ENCODE data around the gene BLNK.

The BLNK gene

DNA sequence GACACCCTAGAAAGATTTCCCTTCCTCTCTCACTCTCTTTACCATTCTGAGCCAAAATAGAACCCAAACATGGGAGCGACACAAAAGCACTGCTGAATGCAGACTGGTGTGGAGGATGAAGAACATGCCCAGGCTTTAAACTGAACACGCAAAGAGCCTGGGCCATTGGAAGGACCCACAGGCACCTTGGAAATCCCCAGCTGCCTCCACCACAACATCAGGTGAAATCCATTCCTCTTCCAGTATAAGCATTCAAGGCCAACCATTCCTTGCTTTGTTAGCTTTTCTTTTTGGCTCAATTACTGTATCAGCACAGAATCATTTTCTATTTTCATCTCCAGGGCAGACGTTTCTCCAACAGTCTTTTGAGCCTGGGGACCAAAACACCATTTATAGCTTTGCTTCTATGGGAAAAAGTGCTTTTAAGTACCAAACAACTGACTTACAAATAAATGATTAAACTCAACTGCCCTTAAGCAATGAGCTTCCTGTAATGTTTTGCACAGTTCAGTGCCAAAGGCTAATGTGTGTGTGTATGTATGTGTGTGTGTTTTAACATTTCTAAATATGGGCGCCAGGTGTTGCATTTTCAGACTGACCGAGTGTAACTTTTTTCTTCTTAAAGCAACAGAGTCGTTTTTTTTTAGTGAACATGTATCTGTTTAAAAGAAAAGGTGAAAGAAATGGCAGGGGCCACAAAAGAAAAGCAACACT, 16.2 kb upstream of the BLNK start:
- no peak for DNase-seq

DNA sequence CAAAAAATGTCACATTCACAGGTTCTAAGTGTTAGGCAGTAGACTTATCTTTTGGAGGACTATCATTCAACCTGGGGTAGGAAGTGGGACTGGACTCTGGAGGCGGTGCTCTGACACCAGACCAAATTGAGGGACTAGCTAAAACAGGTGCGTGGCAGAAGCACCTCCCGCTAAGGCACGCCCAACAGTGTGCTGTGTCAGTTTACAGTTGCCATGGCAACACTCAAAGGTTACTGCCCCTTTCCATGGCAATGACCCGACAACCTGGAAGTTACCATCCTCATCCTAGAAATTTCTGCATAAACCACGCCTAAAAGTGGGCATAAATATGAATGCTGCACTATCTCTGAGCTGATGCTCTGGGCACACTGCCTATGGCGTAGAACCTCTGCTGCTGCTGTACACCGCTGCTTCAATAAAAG, 14.0 kb upstream of the BLNK start:
- DNase-seq: no peak

DNA sequence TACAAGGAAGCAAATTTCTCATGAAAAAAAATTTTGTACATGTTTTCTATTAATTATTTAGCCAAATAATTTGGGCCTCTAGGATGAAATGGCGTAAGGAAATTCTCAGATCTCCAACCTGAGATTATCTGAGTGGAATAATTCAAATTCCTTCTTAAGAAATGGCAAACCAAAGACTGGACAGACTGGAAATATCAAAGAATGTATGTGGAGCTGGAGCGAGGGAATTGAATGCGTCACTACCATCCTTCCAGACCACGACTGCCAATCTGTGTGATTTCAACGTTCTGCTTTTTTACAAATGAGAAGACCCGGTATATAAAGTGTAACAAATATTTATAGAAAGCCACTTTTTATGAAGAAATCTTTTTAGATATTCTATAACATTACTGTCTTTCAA, 12.4 kb upstream of the BLNK start:
- no peak for DNase-seq

DNA sequence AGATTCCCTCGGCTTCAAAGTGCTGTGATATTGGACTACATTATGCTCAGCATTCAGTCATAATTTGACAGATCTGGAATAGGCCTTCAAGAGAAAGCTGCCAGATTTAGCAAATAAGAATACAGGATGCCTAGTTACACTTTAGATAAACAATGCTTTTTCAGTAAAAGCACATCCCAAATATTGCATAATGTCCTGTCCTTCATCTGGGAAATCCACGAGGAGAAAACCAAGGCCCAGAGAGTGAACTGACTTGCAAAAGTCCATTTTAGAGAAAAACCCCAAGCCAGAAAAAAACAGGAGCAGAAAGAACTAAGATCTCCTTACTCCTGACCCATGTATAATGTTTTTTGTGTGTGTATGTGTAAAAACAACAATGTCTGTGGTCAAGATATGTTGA, 12.0 kb upstream of the BLNK start:
- DNase-seq: no peak

DNA sequence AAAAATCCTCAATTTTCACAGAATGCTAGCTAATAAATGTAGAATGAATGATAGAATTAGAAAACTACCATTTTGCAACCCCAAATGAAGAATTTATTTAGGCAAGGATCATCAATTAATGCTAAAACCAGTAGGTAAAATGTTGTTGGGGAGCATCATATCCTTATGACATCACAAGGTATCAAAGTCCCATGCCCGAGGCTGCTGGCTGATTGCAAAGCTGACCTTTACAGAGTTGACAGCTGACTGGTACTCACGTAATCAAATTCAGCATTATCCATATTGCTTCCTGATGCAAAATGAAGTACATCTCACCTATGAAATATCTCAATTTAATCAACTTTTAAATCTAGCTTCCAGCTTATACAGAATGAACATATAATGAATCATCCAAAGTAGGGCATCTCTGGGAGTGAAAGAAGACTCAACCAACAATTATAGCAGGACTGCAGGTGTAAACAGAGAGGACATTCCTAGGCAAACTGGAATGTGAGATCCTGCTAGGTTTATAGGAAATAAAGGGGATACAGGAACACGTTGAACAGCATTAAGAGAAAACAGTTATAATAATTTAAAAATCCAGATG, 10.2 kb upstream of the BLNK start:
- DNase-seq: no peak

DNA sequence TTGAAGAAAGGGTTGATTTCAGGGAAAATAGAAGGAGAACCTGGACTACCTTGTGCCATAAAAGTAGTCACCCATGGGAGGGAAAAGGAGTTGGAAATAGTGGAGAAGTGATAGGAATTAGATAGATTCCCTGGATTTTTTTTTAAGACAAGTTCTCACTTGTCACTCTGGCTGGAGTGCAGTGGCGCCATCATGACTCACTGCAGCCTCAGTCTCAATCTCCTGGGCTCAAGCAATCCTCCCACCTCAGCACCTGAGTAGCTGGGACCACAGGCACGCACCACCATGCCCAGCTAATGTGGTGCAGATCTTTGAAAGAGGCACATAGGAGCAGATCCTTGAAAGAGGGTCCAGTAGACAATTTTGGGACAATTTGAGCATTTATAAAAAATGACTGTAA, 9.5 kb upstream of the BLNK start:
- DNase-seq: no peak

DNA sequence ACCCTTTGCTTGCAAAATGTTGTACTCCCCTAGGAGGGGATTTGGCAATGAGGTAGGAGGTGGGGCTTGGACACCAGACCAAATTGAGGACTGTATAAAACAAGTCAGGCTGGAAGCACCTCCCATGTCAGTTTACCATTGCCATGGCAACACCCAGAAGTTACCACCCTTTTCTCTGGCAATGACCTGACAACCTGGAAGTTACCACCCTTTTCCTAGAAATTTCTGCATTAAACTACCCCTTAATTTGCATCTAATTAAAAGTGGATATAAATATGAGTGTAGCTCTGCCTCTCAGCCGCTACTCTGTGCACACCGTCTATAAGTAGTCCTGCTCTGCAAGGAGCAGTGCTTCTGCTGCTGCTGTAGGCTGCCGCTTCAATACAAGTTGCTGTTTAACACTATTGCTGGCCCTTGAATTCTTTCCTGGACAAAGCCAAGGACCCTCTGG, 7.8 kb upstream of the BLNK start:
- no peak for DNase-seq

DNA sequence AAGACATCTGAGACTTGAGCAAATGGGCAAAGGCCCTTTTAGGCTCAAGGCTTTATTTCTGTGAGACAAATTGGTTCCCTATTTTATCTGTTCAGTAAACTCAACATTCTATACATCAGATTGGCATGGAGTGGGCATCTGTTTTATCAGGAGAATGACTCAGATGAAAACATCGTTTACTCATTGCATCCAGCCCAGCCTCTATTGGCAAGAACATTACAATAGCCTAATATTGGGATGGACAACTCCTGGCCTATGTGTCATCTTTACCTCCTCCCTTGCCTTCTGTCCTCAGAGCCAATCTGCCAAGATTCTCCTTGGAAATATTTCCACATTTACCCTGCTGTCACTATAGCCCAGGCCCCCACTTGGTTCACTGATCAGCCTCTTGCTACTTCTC, 5.5 kb upstream of the BLNK start:
- DNase-seq: no peak

DNA sequence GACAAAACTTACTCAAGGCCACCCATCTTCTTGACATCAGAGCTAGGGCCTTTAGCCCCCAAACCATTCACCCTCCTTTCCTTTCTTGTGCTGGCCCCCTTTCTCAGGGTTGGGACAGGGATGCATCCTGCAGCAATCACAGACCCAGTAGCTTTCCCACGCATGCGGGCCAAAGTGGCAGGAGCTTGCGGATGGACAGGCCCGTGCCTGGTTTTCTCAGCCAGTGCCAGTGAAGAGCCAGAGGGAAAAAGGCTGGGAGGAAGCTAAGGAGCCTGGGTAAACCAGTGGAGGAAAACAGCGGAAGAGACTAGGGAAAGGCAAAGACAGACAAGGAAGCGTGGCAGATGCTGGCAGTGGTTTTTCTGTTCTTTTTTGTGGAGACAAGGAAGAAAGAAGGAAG, 5.1 kb upstream of the BLNK start:
- no peak for DNase-seq

DNA sequence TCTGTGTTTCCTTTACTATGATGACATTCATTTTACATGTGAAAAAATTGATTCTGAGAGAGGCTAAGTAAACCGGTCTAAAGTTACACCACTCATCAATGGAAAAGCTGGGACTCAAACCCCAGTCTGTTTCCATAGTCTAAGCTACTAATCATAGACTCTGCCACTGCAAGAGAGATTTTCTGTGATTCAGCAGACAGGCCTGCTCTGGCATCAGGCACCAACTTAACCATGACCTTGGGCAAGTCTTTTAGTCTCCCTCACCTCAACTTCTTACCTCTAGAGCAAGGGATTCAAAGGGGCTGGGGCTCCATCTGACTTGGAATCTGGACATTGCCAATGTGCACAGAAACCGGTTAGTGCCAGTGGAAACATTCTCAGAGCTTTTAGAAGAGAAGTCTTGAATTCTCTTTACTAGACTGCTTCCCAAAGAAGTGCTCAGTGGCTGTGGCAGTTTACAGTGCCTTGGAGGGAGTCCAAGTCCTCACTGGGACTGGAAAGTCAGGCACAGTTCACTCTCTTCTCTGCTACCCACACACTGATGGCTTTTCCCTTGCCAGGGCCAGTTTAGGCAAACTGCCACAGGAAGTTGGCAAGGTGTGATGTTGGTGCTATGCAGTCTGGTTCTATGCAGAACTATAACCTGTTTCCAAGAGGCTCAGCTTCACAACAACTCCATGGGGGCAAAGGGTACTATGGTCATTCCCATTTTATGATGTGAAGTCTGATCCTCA, 4.5 kb upstream of the BLNK start:
- no peak for DNase-seq

DNA sequence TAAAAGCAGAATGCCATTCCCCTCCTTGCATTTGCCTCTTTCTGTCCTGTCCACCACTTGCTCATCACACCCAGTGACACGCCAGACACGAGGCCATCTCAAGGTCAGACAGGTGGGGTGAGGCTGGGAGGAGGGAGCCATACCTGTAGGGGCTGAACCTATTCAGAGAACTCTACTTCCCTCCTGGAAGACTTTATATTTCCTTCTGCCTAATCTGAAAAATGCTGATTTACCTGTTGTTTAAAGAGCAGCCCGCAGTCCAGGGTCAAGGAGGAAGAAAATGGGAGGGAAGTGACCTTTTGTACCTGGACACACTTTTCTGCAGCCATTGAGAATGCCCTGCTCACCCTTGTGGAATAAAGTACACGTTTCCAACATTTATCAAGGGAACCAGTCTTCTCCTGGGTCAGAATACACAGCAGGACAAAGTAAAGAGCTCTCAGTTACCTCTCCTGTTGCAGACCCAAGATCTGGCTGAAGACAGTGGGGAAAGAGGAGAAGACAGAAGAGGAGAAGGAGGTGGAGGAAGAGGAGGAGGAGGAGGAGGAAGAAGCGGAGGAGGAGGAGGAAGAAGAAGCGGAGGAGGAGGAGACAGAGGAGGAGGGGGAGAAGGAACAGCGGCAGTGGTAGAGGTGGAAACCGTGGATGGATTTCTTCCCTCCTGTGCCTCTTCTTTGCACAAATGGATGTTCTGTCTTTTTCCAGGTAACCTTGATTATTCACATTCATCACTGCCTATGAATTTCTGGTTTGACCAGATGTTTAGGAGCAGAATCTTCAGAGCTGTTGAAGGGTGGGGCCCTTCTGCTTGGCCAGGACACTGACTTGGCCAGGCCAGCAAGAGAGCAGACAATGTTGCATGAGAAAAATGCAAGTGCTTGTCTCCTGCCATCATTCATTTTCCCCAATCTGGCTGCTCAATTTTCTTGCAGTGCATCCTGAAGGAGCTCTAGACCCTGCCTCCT, 1.2 kb upstream of the BLNK start:
- no peak for DNase-seq

DNA sequence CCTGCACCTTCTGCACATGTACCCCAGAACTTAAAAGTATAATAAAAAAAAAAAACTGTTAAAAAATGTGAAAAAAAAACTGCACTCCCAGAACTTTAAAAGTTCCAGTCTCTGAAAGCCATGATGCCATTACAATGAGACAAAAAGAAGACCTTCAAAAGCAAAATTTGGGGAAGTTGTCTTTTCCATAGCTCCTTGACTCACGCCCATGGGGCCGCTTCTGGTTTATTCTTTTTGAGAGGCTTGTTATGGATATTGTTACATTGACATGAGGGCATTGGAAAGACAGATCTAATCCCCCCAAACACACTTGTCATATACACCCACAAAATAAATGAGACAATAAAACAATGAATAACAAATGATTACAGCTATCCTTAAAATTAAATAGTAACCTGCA, 798 bp downstream of the BLNK start:
- DNase-seq: no peak

DNA sequence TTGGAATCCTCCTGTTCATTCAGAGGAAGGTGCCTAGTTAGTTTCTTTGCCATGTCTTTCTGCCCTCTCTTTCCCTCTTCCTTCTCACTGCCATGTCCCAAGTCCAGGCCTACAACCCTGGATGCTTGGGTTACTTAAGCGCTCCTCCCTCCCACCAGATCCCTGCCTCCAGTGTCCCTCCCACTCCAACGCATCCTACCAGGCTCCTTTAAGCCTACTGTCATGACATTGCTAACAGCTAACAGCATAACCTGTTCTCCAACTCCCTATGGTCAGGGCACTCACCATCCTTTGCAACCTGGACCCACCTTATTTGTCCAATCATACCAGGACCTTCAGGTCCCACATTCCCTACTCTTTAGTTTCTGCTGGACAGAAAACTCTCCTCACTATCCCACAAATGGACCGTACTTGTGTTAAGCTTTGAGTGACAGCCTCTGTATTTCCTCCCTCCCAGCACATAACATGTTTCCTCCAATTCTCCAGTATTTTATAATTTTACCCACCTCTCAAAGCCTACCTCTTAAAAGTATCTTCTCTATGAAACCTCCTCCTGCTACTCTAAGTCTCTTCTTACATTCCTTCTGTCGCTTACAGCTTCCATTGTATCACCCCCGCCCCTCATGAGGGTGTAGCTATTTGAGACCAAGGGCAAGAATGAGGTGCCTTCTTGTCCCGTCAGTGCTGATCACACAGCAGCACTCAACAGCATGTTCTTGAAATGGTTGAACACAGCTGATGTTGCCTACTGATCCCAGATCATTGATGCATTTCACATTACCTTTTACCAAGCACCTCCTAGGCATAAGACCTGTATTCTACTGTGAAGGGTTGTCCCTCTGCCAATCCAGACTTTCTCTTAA, 1.7 kb downstream of the BLNK start:
- DNase-seq: no peak

DNA sequence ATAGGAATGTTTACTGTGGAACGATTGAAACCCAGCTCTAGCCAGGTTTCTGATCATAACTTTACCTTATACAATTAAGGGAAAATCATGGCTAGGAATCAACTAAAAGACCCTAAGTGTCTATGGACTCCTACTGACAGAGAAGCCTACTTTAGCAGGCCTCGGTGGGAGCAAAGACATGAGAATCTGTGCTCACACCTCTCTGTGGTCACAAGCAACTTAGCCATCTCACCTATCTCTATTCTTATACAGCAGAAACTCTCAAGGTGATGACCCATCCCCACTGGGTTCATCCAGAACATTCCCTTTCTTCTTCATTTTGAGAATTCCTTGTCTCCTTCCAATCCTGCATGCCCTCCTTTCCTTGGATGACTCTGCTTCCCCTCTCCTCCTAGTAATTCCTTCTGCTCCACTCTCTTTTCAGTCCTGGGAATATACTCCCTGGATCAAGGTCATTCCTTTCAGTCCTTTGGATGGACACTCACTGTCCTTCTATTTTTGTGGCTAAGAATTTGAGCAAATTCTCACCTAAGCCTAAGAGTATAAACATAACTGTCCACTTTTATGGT, 2.9 kb downstream of the BLNK start:
- no peak for DNase-seq

DNA sequence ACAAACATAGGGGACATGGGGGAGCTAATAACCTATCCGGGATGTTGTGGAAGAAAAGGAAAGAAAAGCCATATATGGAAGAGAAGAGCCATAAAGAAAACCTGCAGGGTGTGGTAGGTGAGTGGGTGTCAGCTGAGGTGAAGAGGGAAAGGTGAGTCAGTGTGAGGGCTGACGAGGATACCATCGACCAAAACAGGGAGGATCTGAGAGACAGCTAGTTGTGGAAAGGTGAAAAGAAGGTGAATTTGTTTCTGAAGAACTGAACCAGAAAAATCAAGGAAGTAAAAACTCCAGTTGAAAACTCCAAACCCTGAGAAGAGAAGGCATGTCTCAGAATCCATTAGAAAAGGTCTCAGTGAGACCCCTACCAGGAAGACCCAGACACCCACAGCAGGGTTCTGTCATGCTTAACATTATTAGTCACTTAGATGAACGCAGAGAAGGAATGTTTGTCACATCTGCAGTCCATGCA, 4.1 kb downstream of the BLNK start:
- no peak for DNase-seq

DNA sequence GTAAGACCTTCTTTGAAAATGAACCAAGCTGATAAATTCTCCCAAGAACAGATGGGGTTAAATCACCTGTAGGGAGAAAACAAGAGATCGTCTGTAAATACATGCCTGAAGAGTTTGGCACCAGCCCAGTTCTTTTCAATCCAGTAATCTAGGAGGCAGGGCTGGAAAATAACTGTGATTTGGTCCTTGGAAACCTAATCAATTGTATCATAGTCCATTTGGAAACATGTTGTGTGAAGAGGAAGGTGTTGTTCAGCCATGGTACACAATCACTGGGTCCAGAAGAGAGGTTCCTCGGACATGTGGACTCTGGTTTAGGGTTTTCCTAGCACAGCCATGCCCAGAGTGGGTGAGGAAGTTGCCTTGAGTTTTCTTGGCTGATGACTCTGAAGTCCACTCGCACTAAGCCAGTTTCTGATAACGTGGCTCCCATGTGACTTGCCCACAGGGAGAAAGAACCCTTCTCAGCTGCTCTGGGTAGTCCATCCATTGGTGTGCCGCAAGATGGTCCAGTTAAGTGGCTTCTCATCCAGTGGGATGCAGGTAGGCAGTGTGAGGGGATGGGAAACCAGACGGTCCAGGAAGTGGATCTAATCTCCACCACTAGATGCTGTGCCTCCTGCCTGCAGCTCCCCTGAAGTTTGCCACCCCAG, 5.1 kb downstream of the BLNK start:
- DNase-seq: no peak

DNA sequence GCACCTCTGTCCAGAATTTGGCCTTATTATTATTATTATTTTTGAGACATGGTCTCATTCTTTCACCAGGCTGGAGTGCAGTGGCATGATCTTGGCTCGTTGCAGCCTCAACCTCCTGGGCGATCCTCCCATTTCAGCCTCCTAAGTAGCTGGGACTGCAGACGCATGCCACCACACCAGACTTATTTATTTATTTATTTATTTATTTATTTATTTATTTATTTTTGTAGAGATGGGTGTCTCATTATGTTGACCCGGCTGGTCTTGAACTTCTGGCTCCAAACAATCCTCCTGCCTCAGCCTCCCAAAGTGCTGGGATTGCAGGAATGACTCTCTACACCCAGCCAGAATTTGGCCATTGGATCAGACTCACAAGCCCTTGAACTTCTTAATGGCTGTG, 6.4 kb downstream of the BLNK start:
- DNase-seq: no peak

DNA sequence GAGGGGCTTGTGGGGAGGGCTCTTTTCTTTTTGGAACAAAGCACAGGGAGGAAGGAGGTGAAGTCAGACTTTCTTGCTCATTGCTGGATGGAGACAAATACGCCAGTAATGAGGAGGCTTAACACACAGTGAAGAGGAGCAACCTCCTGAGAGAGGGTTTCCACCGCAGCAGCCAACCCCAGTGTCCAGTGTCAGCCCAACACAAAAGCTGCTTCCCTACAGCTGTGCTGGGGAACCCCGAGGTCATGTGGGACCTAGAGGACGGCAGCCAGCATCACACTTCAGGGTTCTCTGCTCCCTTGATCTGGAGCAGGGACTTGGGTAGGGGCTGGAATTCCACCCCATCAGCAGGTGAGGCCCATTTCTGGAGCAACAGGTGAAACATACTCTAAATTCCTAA, 7.7 kb downstream of the BLNK start:
- DNase-seq: no peak

DNA sequence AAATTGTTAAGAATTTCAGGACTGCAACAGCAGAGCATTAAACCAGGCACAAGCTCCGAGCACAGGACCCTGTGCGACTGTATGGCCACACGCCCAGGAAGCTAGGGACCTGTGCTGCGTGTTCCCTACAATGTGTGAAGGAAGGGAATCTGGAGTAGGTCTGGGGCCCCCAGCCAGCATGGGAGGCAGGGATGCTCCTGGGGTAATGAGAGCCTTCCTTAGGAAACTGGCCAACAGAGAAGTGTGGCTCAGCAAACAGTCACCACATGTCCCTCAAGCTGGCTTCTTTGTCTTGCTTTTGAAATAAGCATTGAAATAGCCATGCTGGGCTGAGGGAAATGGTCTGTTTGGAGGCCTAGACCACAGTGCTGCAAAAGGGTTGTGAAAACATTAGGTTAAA, 8.2 kb downstream of the BLNK start:
- no peak for DNase-seq

DNA sequence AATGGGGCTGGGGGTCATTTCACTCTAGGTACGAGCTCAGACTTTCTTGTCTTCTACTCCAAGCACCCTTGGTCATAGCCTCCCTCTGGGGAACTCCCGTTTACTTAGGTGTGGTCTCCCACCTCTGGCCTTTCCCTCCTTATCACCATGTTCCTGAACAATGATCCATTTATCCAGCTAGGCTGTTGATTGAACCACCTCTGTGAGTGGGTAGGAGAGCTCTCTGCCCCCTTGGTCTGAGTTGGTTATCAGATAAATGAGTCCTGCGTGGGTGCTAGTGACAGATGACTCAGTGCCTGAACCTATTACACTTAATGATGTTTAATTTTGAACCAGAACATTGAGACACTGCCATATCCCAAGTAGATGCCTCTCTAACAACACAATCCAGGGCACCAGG, 9.4 kb downstream of the BLNK start:
- DNase-seq: no peak

DNA sequence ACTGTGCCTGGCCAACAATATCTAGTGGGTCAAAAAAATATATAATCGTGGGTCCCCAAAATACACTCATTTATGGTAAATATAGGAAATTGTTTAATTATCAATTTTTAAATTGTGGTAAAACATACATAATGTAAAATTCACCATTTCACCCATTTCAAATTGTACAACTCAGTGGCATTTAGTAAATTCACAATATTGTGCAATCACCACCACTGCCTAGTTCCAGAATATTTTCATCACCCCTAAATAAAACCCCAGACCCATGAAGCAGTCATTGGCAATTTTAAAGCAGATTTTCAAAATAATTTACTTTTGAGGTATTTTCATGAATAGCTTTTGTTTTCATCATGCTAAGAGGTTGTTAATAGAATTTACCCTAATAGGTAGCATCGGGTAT, 10.2 kb downstream of the BLNK start:
- DNase-seq: no peak

All from stimulated activated CD4-positive, alpha-beta T cell treated with anti-CD3 and anti-CD28 coated beads, Interleukin-15, amount 100 ng/mL, for 24 hours (primary cell).